BLaER1 (cell line): Measurements from ENCODE around the gene UBL4B.
"Not testable (repeated sequence)": the region's sequence is repeated elsewhere in the genome, so short reads cannot be mapped to it uniquely, and the experiment has no call there.

Experiments used
- H3K27ac ChIP-seq: shearing (Covaris generic); formaldehyde crosslinking; 2 replicates; pipeline ENCODE4 v1.8.1; 2022
- H3K27me3 ChIP-seq: shearing (Covaris generic); formaldehyde crosslinking; 2 replicates; pipeline ENCODE4 v1.8.1; 2022
- H3K36me3 ChIP-seq: shearing (Covaris generic); formaldehyde crosslinking; 2 replicates; pipeline ENCODE4 v1.8.1; 2022
- H3K4me1 ChIP-seq: shearing (Covaris generic); formaldehyde crosslinking; 2 replicates; pipeline ENCODE4 v1.8.1; 2022
- H3K4me2 ChIP-seq: shearing (Covaris generic); formaldehyde crosslinking; 2 replicates; pipeline ENCODE4 v1.8.1; 2022
- H3K4me3 ChIP-seq: shearing (Covaris generic); formaldehyde crosslinking; 2 replicates; pipeline ENCODE4 v1.8.1; 2022
- H3K9ac ChIP-seq: shearing (Covaris generic); formaldehyde crosslinking; 2 replicates; pipeline ENCODE4 v1.8.1; 2022
- H3K9me3 ChIP-seq: shearing (Covaris generic); formaldehyde crosslinking; 2 replicates; pipeline ENCODE4 v1.8.1; 2022
- H4K20me1 ChIP-seq: shearing (Covaris generic); formaldehyde crosslinking; 2 replicates; pipeline ENCODE4 v1.8.1; 2022
- Cebpa-rat ChIP-seq: shearing (Covaris generic); IDR thresholded peaks from 2 replicates; pipeline ENCODE4 v1.8.1; 2022

Gene UBL4B

DNA sequence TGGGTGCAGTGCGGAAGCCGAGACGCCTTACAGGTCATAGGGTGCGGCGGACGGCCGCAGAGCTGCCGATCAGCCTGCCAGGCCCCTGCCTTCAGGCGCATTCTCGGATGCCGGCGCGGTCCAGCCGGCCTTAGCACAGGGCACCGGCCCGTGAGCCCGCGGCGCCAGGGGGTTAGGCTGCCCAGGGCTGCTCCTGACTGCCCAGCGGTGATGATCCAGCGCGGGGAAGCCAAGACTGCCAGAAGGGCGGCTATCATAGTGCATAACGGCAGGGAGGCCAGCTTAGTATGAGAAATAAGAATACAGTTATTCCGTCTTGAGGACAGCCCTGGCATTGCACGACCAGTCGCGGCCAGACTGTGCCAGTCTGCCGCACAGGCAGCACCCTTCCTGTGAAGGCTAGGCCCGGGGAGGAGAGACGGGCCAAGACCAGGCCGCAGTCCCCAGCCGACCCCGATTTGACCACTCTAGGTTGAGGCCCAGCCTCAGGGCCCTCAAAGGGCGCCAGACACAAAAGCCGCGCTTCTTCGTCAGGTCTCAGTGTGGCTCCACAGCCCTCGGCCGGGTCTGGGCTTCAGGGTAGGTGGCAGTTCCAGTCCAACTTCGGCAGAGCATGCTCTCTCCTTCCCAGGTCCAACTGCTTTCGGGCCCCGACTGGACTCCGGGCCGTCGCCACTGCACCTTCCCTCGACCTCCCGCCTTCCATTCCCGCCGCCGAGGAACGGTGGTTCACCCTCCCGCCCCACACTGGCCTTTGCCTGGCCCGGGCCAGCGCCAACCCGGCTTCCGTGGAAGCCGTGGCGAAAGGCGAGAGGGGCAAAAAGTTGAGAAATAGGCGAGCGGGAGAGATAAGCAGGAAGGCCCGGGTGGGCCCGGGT, 42.6 kb upstream of the UBL4B start:
- H3K27me3 ChIP-seq, result peaks cover 93% of the 10 kb centered on the region
- peaks cover 66% of the 10 kb centered on the region for H4K20me1 ChIP-seq
- H3K36me3 ChIP-seq, result no peaks in the 10 kb centered on the region
- H3K9ac ChIP-seq, result no peak overlapping the region
- no peak overlapping the region for H3K27ac ChIP-seq
- peaks cover 12% of the 10 kb centered on the region for H3K4me1 ChIP-seq
- H3K4me3 ChIP-seq, result no peak overlapping the region
- TF ChIP-seq Cebpa-rat, result no peak
- H3K4me2 ChIP-seq, result no peak overlapping the region
- 0 out of 2 replicates have a peak, but pooled peaks cover 7% of the 10 kb centered on the region for H3K9me3 ChIP-seq

DNA sequence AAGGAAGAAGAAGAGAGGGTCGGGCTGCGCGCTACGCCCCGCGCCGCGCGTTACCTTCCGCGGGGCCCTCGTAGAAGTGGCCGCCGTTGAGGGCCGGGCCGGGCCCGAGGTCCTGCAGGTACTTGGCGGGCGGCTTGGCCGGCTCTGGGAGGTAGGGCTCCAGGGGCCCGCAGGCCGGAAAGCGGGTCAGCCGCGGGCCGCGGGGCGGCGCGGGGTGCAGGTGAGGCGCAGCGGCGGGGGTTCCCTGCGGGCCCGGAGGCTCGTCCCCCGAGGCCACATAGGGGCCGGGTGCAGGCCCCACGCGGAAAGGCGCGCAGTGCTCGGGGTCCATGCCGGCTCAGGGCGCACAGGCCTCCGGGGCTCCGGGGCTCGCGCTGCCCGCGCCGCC, 42.0 kb upstream of the UBL4B start:
- Histone ChIP-seq H3K4me3 (no peak overlapping the region), H3K4me2 (no peak overlapping the region), H3K9me3 (0 out of 2 replicates have a peak, but pooled peaks cover 7% of the 10 kb centered on the region), H3K27me3 (peaks cover 94% of the 10 kb centered on the region), H3K4me1 (peaks cover 6% of the 10 kb centered on the region), H3K36me3 (no peaks in the 10 kb centered on the region), H3K27ac (no peak overlapping the region), H3K9ac (no peak overlapping the region), H4K20me1 (peaks cover 59% of the 10 kb centered on the region)
- no peak for TF ChIP-seq Cebpa-rat

DNA sequence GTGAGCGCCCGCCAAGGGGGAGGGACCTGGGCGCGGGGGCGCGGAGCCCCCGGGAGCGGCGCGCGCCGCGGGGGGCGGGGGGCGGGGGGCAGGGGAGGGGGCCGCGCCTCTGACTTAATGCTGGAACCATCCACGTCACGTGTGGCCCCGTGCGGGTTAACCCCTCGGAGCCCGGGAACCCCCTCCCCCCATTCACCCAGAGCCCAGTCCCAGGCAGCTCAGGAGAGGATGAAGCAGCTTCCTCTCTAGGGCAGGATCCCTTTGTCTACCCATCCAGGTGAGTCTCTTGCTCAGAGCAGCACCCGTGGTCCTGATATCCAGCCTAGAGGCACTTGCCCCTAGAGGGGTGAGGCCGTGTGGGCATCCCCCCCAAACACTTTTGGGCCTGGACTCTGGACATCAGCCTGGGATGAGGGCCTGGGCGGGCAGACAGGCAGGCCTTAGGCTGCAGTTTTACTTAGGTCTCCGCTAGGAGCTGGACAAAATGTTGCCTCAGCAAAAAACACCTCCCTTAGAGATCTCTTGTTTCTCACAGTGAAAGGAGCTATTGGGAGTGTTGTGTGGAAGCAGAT, 41.5 kb upstream of the UBL4B start, which contains the start of gene ALX3:
Gene ALX3, minus strand, starts transcription at position 2 of the 572 bp plus-strand sequence. CDS start 60 bp downstream, outside the sequence.
- Histone ChIP-seq H3K36me3 (no peaks in the 10 kb centered on the region), H3K4me2 (no peak within 1 kb of the TSS), H3K27me3 (peaks cover 89% of the 10 kb centered on the region), H3K4me1 (peaks cover 5% of the 10 kb centered on the region; the same call in 1 of the 2 replicates), H3K4me3 (no peak within 1 kb of the TSS), H3K9ac (no peak within 1 kb of the TSS), H4K20me1 (peaks cover 55% of the 10 kb centered on the region), H3K9me3 (0 out of 2 replicates have a peak, but pooled peaks cover 7% of the 10 kb centered on the region), H3K27ac (no peak within 1 kb of the TSS)
- no peak for TF ChIP-seq Cebpa-rat

DNA sequence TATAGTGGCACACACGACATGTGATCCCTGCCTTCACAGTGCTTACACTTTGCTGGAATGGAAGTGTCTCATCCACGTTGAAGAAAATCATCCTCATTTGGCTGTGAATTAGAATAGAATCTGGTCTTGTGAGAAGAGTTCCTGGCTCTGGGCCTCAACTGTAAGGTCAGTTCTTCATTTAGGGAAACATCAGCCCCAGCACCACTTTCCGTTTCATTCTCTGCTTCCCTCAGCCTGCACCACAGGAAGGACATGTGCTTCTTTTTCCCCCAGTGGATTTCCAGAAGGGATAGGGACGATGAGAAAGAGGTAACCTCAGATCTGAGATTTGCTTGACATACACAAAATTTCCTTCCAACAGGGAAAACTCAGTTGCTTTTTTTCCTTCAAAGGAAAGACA, 38.1 kb upstream of the UBL4B start:
- Histone ChIP-seq H3K9me3 (0 out of 2 replicates have a peak, but pooled peaks cover 2% of the 10 kb centered on the region), H3K9ac (no peak overlapping the region), H4K20me1 (peaks cover 23% of the 10 kb centered on the region), H3K36me3 (no peaks in the 10 kb centered on the region), H3K27me3 (peaks cover 56% of the 10 kb centered on the region), H3K4me1 (peaks cover 5% of the 10 kb centered on the region; the same call in 1 of the 2 replicates), H3K4me3 (no peak overlapping the region), H3K27ac (no peak overlapping the region), H3K4me2 (no peak overlapping the region)
- no peak for TF ChIP-seq Cebpa-rat

DNA sequence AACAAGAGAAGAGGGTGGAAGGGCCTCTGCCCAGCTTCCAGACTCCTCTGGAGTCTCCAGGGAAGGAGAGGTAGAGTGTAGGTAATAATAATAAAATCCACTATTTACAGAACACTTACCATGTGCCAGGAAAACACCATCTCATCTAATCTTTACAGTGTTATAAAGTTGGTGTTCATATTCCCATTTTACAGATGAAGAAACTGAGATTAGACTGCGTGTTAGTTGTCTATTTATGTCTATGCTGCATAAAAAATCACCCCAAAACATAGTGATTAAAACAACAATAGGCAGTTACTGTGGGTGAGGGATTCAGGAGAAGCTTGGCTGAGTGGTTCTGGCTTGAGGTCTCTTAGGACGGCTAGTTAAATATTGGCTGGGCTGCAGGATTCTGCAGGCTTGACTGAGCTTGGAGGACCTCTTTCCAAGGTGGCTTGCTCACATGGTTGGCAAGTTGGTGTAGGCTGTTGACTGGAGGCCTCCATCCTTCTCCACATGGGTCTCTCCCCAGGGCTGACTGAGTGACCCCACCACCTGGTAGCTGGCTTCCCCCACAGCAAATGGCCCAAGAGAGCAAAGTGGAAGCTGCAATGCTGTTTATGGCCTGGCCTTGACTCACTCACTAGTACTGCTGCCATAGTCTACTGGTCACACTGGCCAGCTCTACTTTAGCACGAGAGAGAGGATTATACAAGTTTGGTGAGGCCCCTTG, 35.3 kb upstream of the UBL4B start:
- Histone ChIP-seq H3K9me3 (no peaks in the 10 kb centered on the region), H3K27ac (no peak overlapping the region), H3K4me3 (no peak overlapping the region), H3K27me3 (peaks cover 45% of the 10 kb centered on the region), H3K36me3 (no peaks in the 10 kb centered on the region), H3K9ac (no peak overlapping the region), H4K20me1 (no peaks in the 10 kb centered on the region; the same call in 1 of the 2 replicates), H3K4me2 (no peak overlapping the region), H3K4me1 (no peaks in the 10 kb centered on the region)
- no peak for TF ChIP-seq Cebpa-rat

DNA sequence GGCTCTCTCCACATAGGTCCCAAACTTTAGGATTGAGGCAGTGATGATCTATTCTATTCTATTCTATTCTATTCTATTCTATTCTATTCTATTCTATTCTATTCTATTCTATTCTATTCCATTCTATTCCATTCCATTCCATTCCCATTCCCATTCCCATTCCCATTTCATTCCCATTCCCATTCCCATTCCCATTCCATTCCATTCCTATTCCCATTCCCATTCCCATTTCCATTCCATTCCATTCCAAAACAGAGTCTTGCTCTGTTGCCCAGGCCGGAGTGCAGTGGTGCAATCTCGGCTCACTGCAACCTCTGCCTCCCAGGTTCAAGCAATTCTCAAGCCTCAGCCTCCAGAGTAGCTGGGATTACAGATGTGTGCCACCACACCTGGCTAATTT, 32.2 kb upstream of the UBL4B start:
- H3K27me3 ChIP-seq, result peaks cover 48% of the 10 kb centered on the region
- not testable (repeated sequence) for H3K9ac ChIP-seq, H3K36me3 ChIP-seq

DNA sequence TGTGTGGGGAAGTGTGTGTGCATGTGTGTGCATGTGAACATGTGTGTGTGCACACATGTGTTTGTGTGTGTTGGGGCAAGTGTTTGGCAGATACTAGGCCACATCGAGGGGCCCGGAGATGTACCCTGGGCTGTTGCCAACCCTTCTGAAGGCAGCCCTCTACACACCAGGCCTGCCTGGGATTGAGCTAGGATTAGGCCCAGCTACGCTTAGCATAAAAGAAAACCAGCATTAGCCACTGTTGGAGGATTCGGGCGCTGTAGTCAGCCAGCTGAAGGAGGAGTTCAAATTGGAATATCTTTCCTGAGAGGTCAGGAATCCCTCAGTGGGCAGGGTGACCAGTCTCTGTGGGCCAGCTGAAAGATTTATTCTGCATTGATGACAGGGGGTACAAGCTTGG, 31.2 kb upstream of the UBL4B start:
- no peak overlapping the region for H3K4me2 ChIP-seq
- peaks cover 58% of the 10 kb centered on the region for H3K27me3 ChIP-seq
- no peak for TF ChIP-seq Cebpa-rat

More for the DNA sequence above, 32.2 kb upstream of the UBL4B start:
- not testable (repeated sequence) for H3K4me3 ChIP-seq, H3K4me2 ChIP-seq, H3K27ac ChIP-seq, H3K9me3 ChIP-seq
- Histone ChIP-seq H4K20me1 (peaks cover 23% of the 10 kb centered on the region), H3K4me1 (peaks cover 17% of the 10 kb centered on the region)

DNA sequence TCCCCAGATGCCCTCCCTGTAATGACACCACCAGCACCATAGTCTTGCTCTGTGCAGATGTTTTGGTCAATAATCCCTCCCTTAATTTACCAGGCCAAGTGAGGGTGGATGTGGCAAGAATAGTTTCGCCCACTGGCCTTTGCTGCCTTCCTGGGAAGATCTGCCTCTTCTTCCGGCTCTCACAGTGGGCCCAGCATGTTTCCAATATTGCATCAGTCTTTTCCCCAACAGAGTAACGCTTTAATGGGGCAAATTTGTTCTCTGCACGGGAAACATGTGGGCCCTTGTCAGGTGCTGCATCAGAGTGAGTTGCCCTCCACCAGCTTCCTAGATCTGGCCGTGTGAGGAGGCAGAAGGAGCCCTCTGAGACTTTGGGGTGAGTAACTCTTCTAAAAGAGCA, 29.8 kb upstream of the UBL4B start:
- H3K4me3 ChIP-seq, result no peak overlapping the region
- TF ChIP-seq Cebpa-rat, result no peak
- H3K27ac ChIP-seq, result no peak overlapping the region
- no peaks in the 10 kb centered on the region for H3K36me3 ChIP-seq
- H3K4me1 ChIP-seq, result peaks cover 17% of the 10 kb centered on the region
- no peak overlapping the region for H3K9ac ChIP-seq
- no peak overlapping the region for H3K4me2 ChIP-seq
- peaks cover 35% of the 10 kb centered on the region for H4K20me1 ChIP-seq
- H3K27me3 ChIP-seq, result peaks cover 72% of the 10 kb centered on the region
- H3K9me3 ChIP-seq, result no peaks in the 10 kb centered on the region

More for the DNA sequence above, 31.2 kb upstream of the UBL4B start:
- Histone ChIP-seq H4K20me1 (peaks cover 32% of the 10 kb centered on the region), H3K36me3 (no peaks in the 10 kb centered on the region), H3K9ac (no peak overlapping the region), H3K9me3 (no peaks in the 10 kb centered on the region), H3K27ac (no peak overlapping the region), H3K4me3 (no peak overlapping the region), H3K4me1 (peaks cover 17% of the 10 kb centered on the region)

DNA sequence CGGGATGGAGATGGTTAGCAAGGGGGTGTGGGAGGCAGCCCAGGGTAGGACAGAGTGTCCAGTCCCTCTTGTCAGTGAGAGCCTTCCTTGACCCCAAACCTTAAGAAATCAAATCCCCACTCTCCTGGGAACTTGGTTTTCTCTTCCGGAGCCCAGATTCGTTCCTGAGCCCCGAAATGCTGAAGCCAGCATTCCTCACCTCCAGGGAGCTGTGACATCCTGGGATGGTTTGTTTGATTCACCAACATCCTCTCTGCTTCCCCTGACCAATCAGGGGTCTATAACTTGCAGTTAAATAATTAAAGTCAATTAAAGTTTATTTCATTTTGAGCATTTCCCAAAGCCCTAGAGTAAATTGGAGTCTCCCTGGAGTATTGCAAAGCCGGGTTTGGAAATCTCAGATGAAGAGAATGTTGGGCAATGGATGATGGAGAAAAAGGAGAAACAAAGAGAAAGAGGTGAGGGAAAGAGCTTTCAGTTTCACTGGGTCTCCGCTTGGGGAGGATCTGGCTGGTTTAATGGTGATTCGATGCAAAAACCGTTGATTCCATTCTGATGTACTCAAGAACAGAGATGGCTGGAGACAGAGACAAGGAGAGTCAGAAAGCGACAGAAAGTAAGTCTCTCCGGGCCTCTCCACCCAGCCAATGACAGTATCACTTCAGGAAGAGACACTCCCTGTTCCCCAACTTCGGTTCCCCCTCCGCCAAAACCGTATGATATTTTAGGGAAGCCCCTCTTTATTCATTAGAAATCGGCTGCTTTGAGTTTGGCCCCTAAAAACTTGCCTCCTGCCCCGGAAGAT, 29.0 kb upstream of the UBL4B start:
- Histone ChIP-seq H3K4me1 (peaks cover 20% of the 10 kb centered on the region), H3K4me3 (peak overlapping the region; percentile 63; the same call in 1 of the 2 replicates), H3K4me2 (peak overlapping the region; percentile 89), H3K9ac (no peak overlapping the region), H3K27ac (no peak overlapping the region), H3K27me3 (peaks cover 74% of the 10 kb centered on the region), H3K36me3 (no peaks in the 10 kb centered on the region), H3K9me3 (no peaks in the 10 kb centered on the region), H4K20me1 (peaks cover 35% of the 10 kb centered on the region)
- TF ChIP-seq Cebpa-rat, result no peak
